Activated naive CD4-positive, alpha-beta T cell treated with anti-CD3 and anti-CD28 coated beads, Interleukin-2, amount 50 U/mL, for 16 hours (primary cell): ENCODE measurements around the gene TMEM255B.

Source experiments
- DNase-seq: peaks from one replicate; pipeline ENCODE4 v3.0.0-alpha.2; 2020

TMEM255B gene

GRCh38 chr13:113853518-113854237, 94.7 kb downstream of the TMEM255B start:
- DNase-seq: peak; percentile 9

GRCh38 chr13:113854238-113855011, 95.4 kb downstream of the TMEM255B start:
- peak; percentile 10 for DNase-seq

GRCh38 chr13:113855012-113855921, 96.2 kb downstream of the TMEM255B start:
- no peak for DNase-seq

- DNase-seq: peak; percentile 4
These were observed 97.1 kb downstream of the TMEM255B start for GRCh38 chr13:113855931-113856715.

- DNase-seq: no peak
These were observed 97.7 kb downstream of the TMEM255B start for GRCh38 chr13:113856716-113857065.

- DNase-seq: peak; percentile 7
These were observed 98.6 kb downstream of the TMEM255B start for GRCh38 chr13:113857531-113858195.

- no peak for DNase-seq
These were observed 100.5 kb downstream of the TMEM255B start for GRCh38 chr13:113859311-113860050.

- DNase-seq: no peak
These were observed 101.1 kb downstream of the TMEM255B start for GRCh38 chr13:113860051-113860664.

- no peak for DNase-seq
These were observed 101.8 kb downstream of the TMEM255B start for GRCh38 chr13:113860665-113861432.

- DNase-seq: no peak
These were observed 102.5 kb downstream of the TMEM255B start for GRCh38 chr13:113861433-113862030.

- no peak for DNase-seq
These were observed 103.3 kb downstream of the TMEM255B start for GRCh38 chr13:113862191-113862930.

GRCh38 chr13:113862931-113863523, 104.0 kb downstream of the TMEM255B start:
- DNase-seq: no peak

GRCh38 chr13:113863524-113864272, 104.7 kb downstream of the TMEM255B start, which contains the start of gene GAS6:
TSS of gene GAS6 (minus strand) at chr13:113864076. CDS start at chr13:113863920, 156 bp downstream.
- DNase-seq: peak; percentile 39

- DNase-seq: no peak
These were observed 105.4 kb downstream of the TMEM255B start for GRCh38 chr13:113864273-113864890.

- DNase-seq: no peak
These were observed 106.4 kb downstream of the TMEM255B start for GRCh38 chr13:113865427-113865826.
